Type B pancreatic cell (in vitro differentiated cells): ENCODE data around the gene MTX3. TPM values are rescaled to one million over a fixed set of nuclear protein-coding genes. Genes with fewer than 3 reads are reported as not detected.

ENCODE experiments used
- DNase-seq: peaks from one replicate; pipeline ENCODE4 v3.0.0; 2021; ENCODE audit warnings: mixed read lengths; ENCODE audit not compliant: unreplicated experiment; ENCODE audit errors: extremely low spot score
- H3K27ac Mint-ChIP-seq: 2 replicates; pipeline ENCODE4 v1.8.0; 2021; ENCODE audit warnings: mild to moderate bottlenecking, mixed read lengths
- H3K27me3 Mint-ChIP-seq: 2 replicates; pipeline ENCODE4 v1.8.0; 2021; ENCODE audit warnings: mixed read lengths
- H3K36me3 Mint-ChIP-seq: 2 replicates; pipeline ENCODE4 v1.8.0; 2021; ENCODE audit warnings: mixed read lengths
- H3K4me1 Mint-ChIP-seq: one replicate; pipeline ENCODE4 v1.8.0; 2021; ENCODE audit warnings: mixed read lengths; ENCODE audit not compliant: unreplicated experiment
- H3K4me3 Mint-ChIP-seq: 2 replicates; pipeline ENCODE4 v1.8.0; 2021; ENCODE audit warnings: mild to moderate bottlenecking, mixed read lengths
- H3K9me3 Mint-ChIP-seq: 2 replicates; pipeline ENCODE4 v1.8.0; 2021; ENCODE audit warnings: mixed read lengths
- CTCF ChIP-seq: fragments of 200-600 bp; sonication (generic); conservative IDR thresholded peaks from 2 replicates; pipeline ENCODE4 v1.5.0; 2021; ENCODE audit warnings: antibody characterized with exemption, mild to moderate bottlenecking
- total RNA-seq: library from RNA; stranded (reverse); gene quantifications from 2 replicates; pipeline ENCODE4 v1.2.1, GENCODE V29; 2021; ENCODE audit warnings: low replicate concordance

MTX3 gene
- total RNA-seq, 1 donor from 2014 or later = 24.3 TPM

GRCh38 chr5:80034962-80035821 is 44.1 kb upstream of the MTX3 start, which contains the start of gene THBS4:
Gene THBS4 (plus strand): TSS chr5:80035348. CDS start chr5:80035538, 190 bp downstream.
- no peak for DNase-seq
- TF ChIP-seq CTCF = no peak
- Mint-ChIP-seq H3K27ac (no peak within 1 kb of the TSS), H3K36me3 (no peaks in the 10 kb centered on the region), H3K27me3 (peaks cover 74% of the 10 kb centered on the region), H3K4me1 (no peaks in the 10 kb centered on the region), H3K4me3 (peak within 1 kb of the TSS; percentile 82), H3K9me3 (no peaks in the 10 kb centered on the region)

GRCh38 chr5:80034559-80034958 is 43.5 kb upstream of the MTX3 start:
- Mint-ChIP-seq H3K27me3 (peaks cover 70% of the 10 kb centered on the region), H3K4me3 (peak overlapping the region; percentile 82)

GRCh38 chr5:80033513-80033912 is 42.5 kb upstream of the MTX3 start:
- DNase-seq = no peak
- Mint-ChIP-seq H3K4me1 (no peaks in the 10 kb centered on the region), H3K27ac (no peak overlapping the region), H3K4me3 (no peak overlapping the region), H3K27me3 (peaks cover 70% of the 10 kb centered on the region), H3K9me3 (no peaks in the 10 kb centered on the region), H3K36me3 (no peaks in the 10 kb centered on the region)
- TF ChIP-seq CTCF = no peak

More at GRCh38 chr5:80034559-80034958, 43.5 kb upstream of the MTX3 start:
- DNase-seq = no peak
- no peak for TF ChIP-seq CTCF
- Mint-ChIP-seq H3K9me3 (no peaks in the 10 kb centered on the region), H3K27ac (no peak overlapping the region), H3K4me1 (no peaks in the 10 kb centered on the region), H3K36me3 (no peaks in the 10 kb centered on the region)

- TF ChIP-seq CTCF = no peak
- H3K27ac Mint-ChIP-seq = no peak overlapping the region
- H3K4me1 Mint-ChIP-seq = no peaks in the 10 kb centered on the region
- no peaks in the 10 kb centered on the region for H3K9me3 Mint-ChIP-seq
- peaks cover 60% of the 10 kb centered on the region for H3K27me3 Mint-ChIP-seq
- H3K36me3 Mint-ChIP-seq = no peaks in the 10 kb centered on the region
- no peak overlapping the region for H3K4me3 Mint-ChIP-seq
- no peak for DNase-seq
Measured at GRCh38 chr5:80031109-80031508, 40.0 kb upstream of the MTX3 start.

- DNase-seq = no peak
- H3K36me3 Mint-ChIP-seq = no peaks in the 10 kb centered on the region
- H3K27me3 Mint-ChIP-seq = peaks cover 35% of the 10 kb centered on the region
- no peak overlapping the region for H3K27ac Mint-ChIP-seq
- no peaks in the 10 kb centered on the region for H3K4me1 Mint-ChIP-seq
- no peaks in the 10 kb centered on the region for H3K9me3 Mint-ChIP-seq
- no peak for TF ChIP-seq CTCF
- no peak overlapping the region for H3K4me3 Mint-ChIP-seq
Measured at GRCh38 chr5:80026841-80027240, 35.8 kb upstream of the MTX3 start.
